Right lobe of liver (tissue), 6 donors: ENCODE results near the gene MTHFR. TPM values are rescaled to one million over a fixed set of nuclear protein-coding genes. Genes with fewer than 3 reads are reported as not detected.

Source experiments
- ATAC-seq, 4 donors: fragments of 200-7000 bp; cut with Tn5 transposase; one replicate each; pipeline ENCODE4 v1.9.1; 2020; ENCODE audit warnings: mild to moderate bottlenecking in 4 of 4, moderate library complexity in 4 of 4
- DNase-seq, 3 donors: peaks; one replicate each; pipeline ENCODE4 v3.0.0-alpha.2; 2020
- H3K27ac ChIP-seq, 3 donors: fragments of 200-600 bp; one replicate each; pipeline ENCODE4 v1.8.0; 2022
- H3K27me3 ChIP-seq, 2 donors: fragments of 200-600 bp; one replicate each; pipeline ENCODE4 v1.8.0; 2022
- H3K36me3 ChIP-seq, 4 donors: fragments of 200-600 bp; sonication (generic) in 1 of 4; one replicate each; pipeline versions ENCODE4 v1.5.1 to v1.8.0; 2017 to 2022; ENCODE audit warnings: control low read depth in 1 of 4
- H3K4me1 ChIP-seq, 4 donors: fragments of 200-600 bp; sonication (generic) in 1 of 4; one replicate each; pipeline versions ENCODE4 v1.5.1 to v1.8.0; 2017 to 2022; ENCODE audit warnings: control low read depth in 1 of 4
- H3K4me3 ChIP-seq, 3 donors: fragments of 200-600 bp; one replicate each; pipeline ENCODE4 v1.8.0; 2022
- H3K9me3 ChIP-seq, 4 donors: fragments of 200-600 bp; sonication (generic) in 1 of 4; one replicate each; pipeline versions ENCODE4 v1.5.1 to v1.8.0; 2017 to 2022; ENCODE audit warnings: control low read depth in 1 of 4
- CTCF ChIP-seq, 4 donors: fragments of 200-600 bp in 3 of 4; fragments of 450-650 bp in 1 of 4; IDR thresholded peaks; one replicate each; pipeline versions ENCODE4 v1.5.1 to v1.8.0; 2016 to 2022; ENCODE audit warnings: antibody characterized with exemption in 4 of 4, mild to moderate bottlenecking in 2 of 4
- POLR2A ChIP-seq: fragments of 450-650 bp; IDR thresholded peaks from one replicate; pipeline ENCODE4 v1.6.1; 2017; ENCODE audit warnings: antibody characterized with exemption, mild to moderate bottlenecking
- WGBS: methylation state at CpG from one replicate; pipeline ENCODE4 v1.1.6; 2018; ENCODE audit warnings: low coverage, low lambda C conversion rate; ENCODE audit not compliant: insufficient coverage; ENCODE audit errors: missing lambda C conversion rate; 5-methylcytosine and 5-hydroxymethylcytosine counted together
- intact Hi-C, 2 donors: fragments of 100-400 bp; cut with DNase I; formaldehyde crosslinking; loops; one replicate each; pipeline versions ENCODE4 v1.11.2 to v1.14.1; 2022
- total RNA-seq, 6 experiments: library from RNA; depleted of rRNA in 2 of 6; stranded (reverse); fragments of >200 nt in 2 of 6; fragmentation: NEBNext Ultra II Directional in 3 of 6; extraction: Animal tissue kit (Norgen Biotek cat#: 25700) in 3 of 6; gene quantifications; one replicate each; pipeline versions ENCODE4 v1.1.0 to v1.2.4, GENCODE V29; 2016 to 2023
- donor health status: DM: no; HTN: yes; CAD: no.
- donor health status: DM: no; HTN: no; CAD: no.
- donor health status: DM: no; HTN: no; CAD: no.
- donor health status: DM: no; HTN: yes; CAD: no.
- donor health status: DM: no; HTN: yes; CAD: no.

The MTHFR gene
- total RNA-seq, 6 experiments from 2014 or later: 10.6 to 20.1 (median 15.6) TPM

- H3K27ac ChIP-seq: no peak overlapping the region
- no peak for TF ChIP-seq CTCF (IDR thresholded peaks at IDR 0.05)
- no peak for TF ChIP-seq POLR2A
- no peaks in the 10 kb centered on the region for H3K27me3 ChIP-seq
- intact Hi-C loops: no loop called here
- no peak for ATAC-seq
- no peaks in the 10 kb centered on the region for H3K9me3 ChIP-seq
- no peak overlapping the region for H3K4me3 ChIP-seq
- DNase-seq: no peak
- H3K36me3 ChIP-seq: no peaks in the 10 kb centered on the region
- no peaks in the 10 kb centered on the region for H3K4me1 ChIP-seq
Observed at GRCh38 chr1:11770011-11770410, 35.8 kb downstream of the MTHFR start.

GRCh38 chr1:11769274-11769673, 36.5 kb downstream of the MTHFR start:
- no peak for DNase-seq
- Histone ChIP-seq H3K4me3 (no peak overlapping the region), H3K9me3 (no peaks in the 10 kb centered on the region), H3K36me3 (no peaks in the 10 kb centered on the region), H3K27me3 (no peaks in the 10 kb centered on the region), H3K4me1 (no peaks in the 10 kb centered on the region), H3K27ac (no peak overlapping the region)
- WGBS: 69% methylated on average over 4 of the region's 4 CpGs
- TF ChIP-seq POLR2A (no peak), CTCF (IDR thresholded peaks at IDR 0.05) (no peak)
- no peak for ATAC-seq
- intact Hi-C loops: no loop called here

GRCh38 chr1:11768821-11769220, 36.9 kb downstream of the MTHFR start:
- no peaks in the 10 kb centered on the region for H3K4me1 ChIP-seq
- H3K9me3 ChIP-seq: no peaks in the 10 kb centered on the region
- 73% methylated on average over 2 of the region's 4 CpGs for WGBS
- no peaks in the 10 kb centered on the region for H3K27me3 ChIP-seq
- no peaks in the 10 kb centered on the region for H3K36me3 ChIP-seq
- ATAC-seq (no peak), DNase-seq (no peak)
- H3K4me3 ChIP-seq: no peak overlapping the region
- intact Hi-C loops: no loop called here
- H3K27ac ChIP-seq: no peak overlapping the region
- TF ChIP-seq POLR2A (no peak), CTCF (IDR thresholded peaks at IDR 0.05) (no peak)

- Histone ChIP-seq H3K4me1 (no peaks in the 10 kb centered on the region), H3K4me3 (no peak overlapping the region), H3K27ac (no peak overlapping the region), H3K9me3 (no peaks in the 10 kb centered on the region), H3K27me3 (no peaks in the 10 kb centered on the region), H3K36me3 (no peaks in the 10 kb centered on the region)
- DNase-seq (no peak), ATAC-seq (no peak)
- intact Hi-C loops: no loop called here
- 43% methylated on average over 3 of the region's 16 CpGs for WGBS
- TF ChIP-seq POLR2A (no peak), CTCF (IDR thresholded peaks at IDR 0.05) (no peak)
Observed at GRCh38 chr1:11767922-11768704, 37.7 kb downstream of the MTHFR start.

- Histone ChIP-seq H3K9me3 (no peaks in the 10 kb centered on the region), H3K4me3 (no peak overlapping the region), H3K27me3 (no peaks in the 10 kb centered on the region), H3K36me3 (no peaks in the 10 kb centered on the region), H3K4me1 (no peaks in the 10 kb centered on the region), H3K27ac (no peak overlapping the region)
- intact Hi-C loops: no loop called here
- no CpG with 5 or more reads among the region's 14 CpGs for WGBS
- no peak for TF ChIP-seq CTCF (IDR thresholded peaks at IDR 0.05)
- TF ChIP-seq POLR2A: no peak
- DNase-seq (no peak), ATAC-seq (peak in 1 of 4 donors; percentile 4)
Observed at GRCh38 chr1:11766429-11766776, 39.4 kb downstream of the MTHFR start.
